HEK293 (cell line): ENCODE results near the gene SLC38A9.

ENCODE experiments used
- EGR2 ChIP-seq: fragments of 450-650 bp; formaldehyde crosslinking; IDR thresholded peaks from 2 replicates; pipeline ENCODE4 v1.5.1; 2016; ENCODE audit warnings: low read depth, missing biosample characterization, missing genetic modification characterization
- KLF1 ChIP-seq: fragments of 450-650 bp; formaldehyde crosslinking; IDR thresholded peaks from 2 replicates; pipeline ENCODE4 v1.5.1; 2016; ENCODE audit warnings: missing biosample characterization, missing genetic modification characterization
- KLF9 ChIP-seq: fragments of 450-650 bp; formaldehyde crosslinking; IDR thresholded peaks from 2 replicates; pipeline ENCODE4 v1.5.1; 2016; ENCODE audit warnings: missing biosample characterization, missing genetic modification characterization, low read depth
- OSR2 ChIP-seq: fragments of 450-650 bp; formaldehyde crosslinking; IDR thresholded peaks from 2 replicates; pipeline ENCODE4 v1.5.1; 2016; ENCODE audit warnings: missing biosample characterization, missing genetic modification characterization
- REPIN1 ChIP-seq: fragments of 450-650 bp; formaldehyde crosslinking; IDR thresholded peaks from 2 replicates; pipeline ENCODE4 v1.5.1; 2017; ENCODE audit warnings: missing biosample characterization, missing genetic modification characterization, low read depth
- SETDB1 ChIP-seq: IDR thresholded peaks from one replicate; pipeline ENCODE4 v1.6.1; 2017; ENCODE audit warnings: mild to moderate bottlenecking, low read length, moderate library complexity, mixed read lengths; ENCODE audit not compliant: insufficient read length
- YY1 ChIP-seq: fragments of 450-650 bp; formaldehyde crosslinking; IDR thresholded peaks from 2 replicates; pipeline ENCODE4 v1.5.1; 2018; ENCODE audit warnings: missing biosample characterization, missing genetic modification characterization
- ZBTB21 ChIP-seq: fragments of 450-650 bp; formaldehyde crosslinking; IDR thresholded peaks from 2 replicates; pipeline ENCODE4 v1.5.1; 2017; ENCODE audit warnings: missing biosample characterization, missing genetic modification characterization
- ZEB2 ChIP-seq: fragments of 450-650 bp; formaldehyde crosslinking; IDR thresholded peaks from 2 replicates; pipeline ENCODE4 v1.5.1; 2016; ENCODE audit warnings: missing biosample characterization, missing genetic modification characterization
- ZFHX2 ChIP-seq: fragments of 450-650 bp; formaldehyde crosslinking; conservative IDR thresholded peaks from 2 replicates; pipeline ENCODE4 v1.5.1; 2016; ENCODE audit warnings: missing biosample characterization, missing genetic modification characterization
- ZFP41 ChIP-seq: fragments of 450-650 bp; formaldehyde crosslinking; IDR thresholded peaks from 2 replicates; pipeline ENCODE4 v1.5.1; 2016; ENCODE audit warnings: missing biosample characterization, missing genetic modification characterization, borderline replicate concordance
- ZNF114 ChIP-seq: fragments of 450-650 bp; formaldehyde crosslinking; IDR thresholded peaks from 2 replicates; pipeline ENCODE4 v1.5.0; 2017; ENCODE audit warnings: missing biosample characterization, missing genetic modification characterization
- ZNF221 ChIP-seq: fragments of 450-650 bp; formaldehyde crosslinking; IDR thresholded peaks from 2 replicates; pipeline ENCODE4 v1.5.1; 2017; ENCODE audit warnings: missing biosample characterization, missing genetic modification characterization, borderline replicate concordance
- ZNF223 ChIP-seq: fragments of 450-650 bp; formaldehyde crosslinking; IDR thresholded peaks from 2 replicates; pipeline ENCODE4 v1.5.1; 2016; ENCODE audit warnings: missing biosample characterization, missing genetic modification characterization
- ZNF366 ChIP-seq: fragments of 450-650 bp; formaldehyde crosslinking; conservative IDR thresholded peaks from 2 replicates; pipeline ENCODE4 v1.5.1; 2016; ENCODE audit warnings: missing biosample characterization, missing genetic modification characterization
- ZNF37A ChIP-seq: fragments of 450-650 bp; IDR thresholded peaks from 2 replicates; pipeline ENCODE4 v1.5.1; 2018; ENCODE audit warnings: missing biosample characterization, missing genetic modification characterization
- ZNF404 ChIP-seq: fragments of 450-650 bp; formaldehyde crosslinking; IDR thresholded peaks from 2 replicates; pipeline ENCODE4 v1.5.1; 2017; ENCODE audit warnings: missing biosample characterization, missing genetic modification characterization
- ZNF416 ChIP-seq: fragments of 450-650 bp; formaldehyde crosslinking; IDR thresholded peaks from 2 replicates; pipeline ENCODE4 v1.5.1; 2016; ENCODE audit warnings: missing biosample characterization, missing genetic modification characterization
- ZNF514 ChIP-seq: fragments of 450-650 bp; formaldehyde crosslinking; IDR thresholded peaks from 2 replicates; pipeline ENCODE4 v1.5.1; 2016; ENCODE audit warnings: missing biosample characterization, missing genetic modification characterization
- ZNF707 ChIP-seq: fragments of 450-650 bp; formaldehyde crosslinking; IDR thresholded peaks from 2 replicates; pipeline ENCODE4 v1.5.1; 2016; ENCODE audit warnings: missing biosample characterization, missing genetic modification characterization
- ZNF776 ChIP-seq: fragments of 450-650 bp; formaldehyde crosslinking; IDR thresholded peaks from 2 replicates; pipeline ENCODE4 v1.5.0; 2017; ENCODE audit warnings: missing biosample characterization, missing genetic modification characterization, borderline replicate concordance
- TF ChIP-seq, protein P1 (sequence below): fragments of 450-650 bp; formaldehyde crosslinking; IDR thresholded peaks from 2 replicates; pipeline ENCODE4 v1.5.1; 2016; ENCODE audit warnings: missing biosample characterization, missing genetic modification characterization
- TF ChIP-seq, protein P2 (sequence below): fragments of 450-650 bp; formaldehyde crosslinking; IDR thresholded peaks from 2 replicates; pipeline ENCODE4 v1.5.1; 2016; ENCODE audit warnings: missing biosample characterization, missing genetic modification characterization
- TF ChIP-seq, protein P3 (sequence below): fragments of 450-650 bp; formaldehyde crosslinking; IDR thresholded peaks from 2 replicates; pipeline ENCODE4 v1.5.1; 2017; ENCODE audit warnings: missing biosample characterization, missing genetic modification characterization
- TF ChIP-seq, protein P4 (sequence below): fragments of 450-650 bp; formaldehyde crosslinking; IDR thresholded peaks from 2 replicates; pipeline ENCODE4 v1.5.1; 2016; ENCODE audit warnings: missing biosample characterization, missing genetic modification characterization, borderline replicate concordance
- TF ChIP-seq, protein P5 (sequence below): fragments of 450-650 bp; formaldehyde crosslinking; IDR thresholded peaks from 2 replicates; pipeline ENCODE4 v1.5.1; 2016; ENCODE audit warnings: missing biosample characterization, missing genetic modification characterization, low read depth

The SLC38A9 gene

DNA sequence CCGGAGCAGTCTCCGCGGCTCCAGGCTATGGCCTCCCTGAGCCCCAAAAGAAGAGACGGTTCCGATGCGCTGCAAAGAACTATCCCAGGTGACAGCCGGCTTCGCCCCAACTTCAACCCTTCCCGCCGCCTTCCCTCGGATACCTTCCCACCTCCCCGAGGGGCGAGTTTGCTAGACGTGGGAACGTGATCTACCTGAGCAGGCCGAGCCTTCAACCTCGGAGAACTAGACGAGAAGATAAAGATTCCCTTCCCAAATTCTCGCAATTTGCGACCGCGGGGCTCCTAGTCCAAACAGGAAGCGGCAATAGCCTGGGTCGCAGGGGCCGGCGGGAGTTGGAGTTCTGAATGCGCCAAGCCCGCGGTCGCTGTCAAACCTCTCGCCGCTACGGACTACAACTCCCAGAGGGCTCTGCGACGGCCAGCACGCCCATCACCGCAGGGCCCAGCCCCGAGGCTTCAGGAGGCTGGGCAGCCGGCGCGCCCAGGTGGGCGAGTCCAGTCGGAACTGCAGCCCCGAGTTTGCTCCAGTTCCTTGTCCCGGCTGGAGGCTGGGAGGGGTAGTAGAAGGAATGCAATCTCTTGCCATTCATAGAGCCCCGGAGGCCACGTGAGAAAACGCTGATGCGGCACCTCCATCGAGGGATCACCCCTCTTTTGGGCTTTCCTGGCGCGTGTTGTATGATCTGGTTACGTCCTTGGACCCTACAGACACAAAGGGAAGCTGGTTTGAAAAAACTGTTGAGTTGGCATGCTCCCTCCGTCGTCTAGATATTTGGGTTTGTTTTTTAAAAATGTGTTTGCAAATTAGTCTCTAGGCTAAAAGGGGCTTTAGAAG is at the start of gene SLC38A9 (continued):
- TF ChIP-seq, protein P1, sequence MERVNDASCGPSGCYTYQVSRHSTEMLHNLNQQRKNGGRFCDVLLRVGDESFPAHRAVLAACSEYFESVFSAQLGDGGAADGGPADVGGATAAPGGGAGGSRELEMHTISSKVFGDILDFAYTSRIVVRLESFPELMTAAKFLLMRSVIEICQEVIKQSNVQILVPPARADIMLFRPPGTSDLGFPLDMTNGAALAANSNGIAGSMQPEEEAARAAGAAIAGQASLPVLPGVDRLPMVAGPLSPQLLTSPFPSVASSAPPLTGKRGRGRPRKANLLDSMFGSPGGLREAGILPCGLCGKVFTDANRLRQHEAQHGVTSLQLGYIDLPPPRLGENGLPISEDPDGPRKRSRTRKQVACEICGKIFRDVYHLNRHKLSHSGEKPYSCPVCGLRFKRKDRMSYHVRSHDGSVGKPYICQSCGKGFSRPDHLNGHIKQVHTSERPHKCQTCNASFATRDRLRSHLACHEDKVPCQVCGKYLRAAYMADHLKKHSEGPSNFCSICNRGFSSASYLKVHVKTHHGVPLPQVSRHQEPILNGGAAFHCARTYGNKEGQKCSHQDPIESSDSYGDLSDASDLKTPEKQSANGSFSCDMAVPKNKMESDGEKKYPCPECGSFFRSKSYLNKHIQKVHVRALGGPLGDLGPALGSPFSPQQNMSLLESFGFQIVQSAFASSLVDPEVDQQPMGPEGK (tag by site-specific recombination) = peak; percentile 41; the same call in 1 of the 2 replicates
- TF ChIP-seq ZNF404 (tag by site-specific recombination) (no peak), ZNF223 (tag by site-specific recombination) (no peak), ZNF416 (tag by site-specific recombination) (no peak), ZNF366 (tag by site-specific recombination) (no peak), KLF9 (tag by site-specific recombination) (peak; percentile 93), REPIN1 (no peak), OSR2 (tag by site-specific recombination) (no peak), ZFP41 (tag by site-specific recombination) (no peak), ZFHX2 (tag by site-specific recombination) (peak; percentile 55), ZNF37A (tag by site-specific recombination) (no peak), ZEB2 (tag by site-specific recombination) (peak; percentile 78), ZNF114 (tag by site-specific recombination) (no peak), ZNF221 (tag by site-specific recombination) (no peak), ZNF707 (no peak), KLF1 (tag by site-specific recombination) (peak; percentile 75), ZBTB21 (tag by site-specific recombination) (no peak), SETDB1 (no peak), EGR2 (tag by site-specific recombination) (peak; percentile 39; the same call in 1 of the 2 replicates), ZNF776 (tag by site-specific recombination) (no peak), ZNF514 (tag by site-specific recombination) (no peak), YY1 (tag by site-specific recombination) (no peak)
- TF ChIP-seq, protein P2, sequence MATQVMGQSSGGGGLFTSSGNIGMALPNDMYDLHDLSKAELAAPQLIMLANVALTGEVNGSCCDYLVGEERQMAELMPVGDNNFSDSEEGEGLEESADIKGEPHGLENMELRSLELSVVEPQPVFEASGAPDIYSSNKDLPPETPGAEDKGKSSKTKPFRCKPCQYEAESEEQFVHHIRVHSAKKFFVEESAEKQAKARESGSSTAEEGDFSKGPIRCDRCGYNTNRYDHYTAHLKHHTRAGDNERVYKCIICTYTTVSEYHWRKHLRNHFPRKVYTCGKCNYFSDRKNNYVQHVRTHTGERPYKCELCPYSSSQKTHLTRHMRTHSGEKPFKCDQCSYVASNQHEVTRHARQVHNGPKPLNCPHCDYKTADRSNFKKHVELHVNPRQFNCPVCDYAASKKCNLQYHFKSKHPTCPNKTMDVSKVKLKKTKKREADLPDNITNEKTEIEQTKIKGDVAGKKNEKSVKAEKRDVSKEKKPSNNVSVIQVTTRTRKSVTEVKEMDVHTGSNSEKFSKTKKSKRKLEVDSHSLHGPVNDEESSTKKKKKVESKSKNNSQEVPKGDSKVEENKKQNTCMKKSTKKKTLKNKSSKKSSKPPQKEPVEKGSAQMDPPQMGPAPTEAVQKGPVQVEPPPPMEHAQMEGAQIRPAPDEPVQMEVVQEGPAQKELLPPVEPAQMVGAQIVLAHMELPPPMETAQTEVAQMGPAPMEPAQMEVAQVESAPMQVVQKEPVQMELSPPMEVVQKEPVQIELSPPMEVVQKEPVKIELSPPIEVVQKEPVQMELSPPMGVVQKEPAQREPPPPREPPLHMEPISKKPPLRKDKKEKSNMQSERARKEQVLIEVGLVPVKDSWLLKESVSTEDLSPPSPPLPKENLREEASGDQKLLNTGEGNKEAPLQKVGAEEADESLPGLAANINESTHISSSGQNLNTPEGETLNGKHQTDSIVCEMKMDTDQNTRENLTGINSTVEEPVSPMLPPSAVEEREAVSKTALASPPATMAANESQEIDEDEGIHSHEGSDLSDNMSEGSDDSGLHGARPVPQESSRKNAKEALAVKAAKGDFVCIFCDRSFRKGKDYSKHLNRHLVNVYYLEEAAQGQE (tag by site-specific recombination) = no peak
- TF ChIP-seq, protein P3, sequence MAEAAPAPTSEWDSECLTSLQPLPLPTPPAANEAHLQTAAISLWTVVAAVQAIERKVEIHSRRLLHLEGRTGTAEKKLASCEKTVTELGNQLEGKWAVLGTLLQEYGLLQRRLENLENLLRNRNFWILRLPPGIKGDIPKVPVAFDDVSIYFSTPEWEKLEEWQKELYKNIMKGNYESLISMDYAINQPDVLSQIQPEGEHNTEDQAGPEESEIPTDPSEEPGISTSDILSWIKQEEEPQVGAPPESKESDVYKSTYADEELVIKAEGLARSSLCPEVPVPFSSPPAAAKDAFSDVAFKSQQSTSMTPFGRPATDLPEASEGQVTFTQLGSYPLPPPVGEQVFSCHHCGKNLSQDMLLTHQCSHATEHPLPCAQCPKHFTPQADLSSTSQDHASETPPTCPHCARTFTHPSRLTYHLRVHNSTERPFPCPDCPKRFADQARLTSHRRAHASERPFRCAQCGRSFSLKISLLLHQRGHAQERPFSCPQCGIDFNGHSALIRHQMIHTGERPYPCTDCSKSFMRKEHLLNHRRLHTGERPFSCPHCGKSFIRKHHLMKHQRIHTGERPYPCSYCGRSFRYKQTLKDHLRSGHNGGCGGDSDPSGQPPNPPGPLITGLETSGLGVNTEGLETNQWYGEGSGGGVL (tag by site-specific recombination) = no peak
- TF ChIP-seq, protein P4, sequence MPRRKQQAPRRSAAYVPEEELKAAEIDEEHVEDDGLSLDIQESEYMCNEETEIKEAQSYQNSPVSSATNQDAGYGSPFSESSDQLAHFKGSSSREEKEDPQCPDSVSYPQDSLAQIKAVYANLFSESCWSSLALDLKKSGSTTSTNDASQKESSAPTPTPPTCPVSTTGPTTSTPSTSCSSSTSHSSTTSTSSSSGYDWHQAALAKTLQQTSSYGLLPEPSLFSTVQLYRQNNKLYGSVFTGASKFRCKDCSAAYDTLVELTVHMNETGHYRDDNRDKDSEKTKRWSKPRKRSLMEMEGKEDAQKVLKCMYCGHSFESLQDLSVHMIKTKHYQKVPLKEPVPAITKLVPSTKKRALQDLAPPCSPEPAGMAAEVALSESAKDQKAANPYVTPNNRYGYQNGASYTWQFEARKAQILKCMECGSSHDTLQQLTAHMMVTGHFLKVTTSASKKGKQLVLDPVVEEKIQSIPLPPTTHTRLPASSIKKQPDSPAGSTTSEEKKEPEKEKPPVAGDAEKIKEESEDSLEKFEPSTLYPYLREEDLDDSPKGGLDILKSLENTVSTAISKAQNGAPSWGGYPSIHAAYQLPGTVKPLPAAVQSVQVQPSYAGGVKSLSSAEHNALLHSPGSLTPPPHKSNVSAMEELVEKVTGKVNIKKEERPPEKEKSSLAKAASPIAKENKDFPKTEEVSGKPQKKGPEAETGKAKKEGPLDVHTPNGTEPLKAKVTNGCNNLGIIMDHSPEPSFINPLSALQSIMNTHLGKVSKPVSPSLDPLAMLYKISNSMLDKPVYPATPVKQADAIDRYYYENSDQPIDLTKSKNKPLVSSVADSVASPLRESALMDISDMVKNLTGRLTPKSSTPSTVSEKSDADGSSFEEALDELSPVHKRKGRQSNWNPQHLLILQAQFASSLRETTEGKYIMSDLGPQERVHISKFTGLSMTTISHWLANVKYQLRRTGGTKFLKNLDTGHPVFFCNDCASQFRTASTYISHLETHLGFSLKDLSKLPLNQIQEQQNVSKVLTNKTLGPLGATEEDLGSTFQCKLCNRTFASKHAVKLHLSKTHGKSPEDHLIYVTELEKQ (tag by site-specific recombination) = no peak
- TF ChIP-seq, protein P5, sequence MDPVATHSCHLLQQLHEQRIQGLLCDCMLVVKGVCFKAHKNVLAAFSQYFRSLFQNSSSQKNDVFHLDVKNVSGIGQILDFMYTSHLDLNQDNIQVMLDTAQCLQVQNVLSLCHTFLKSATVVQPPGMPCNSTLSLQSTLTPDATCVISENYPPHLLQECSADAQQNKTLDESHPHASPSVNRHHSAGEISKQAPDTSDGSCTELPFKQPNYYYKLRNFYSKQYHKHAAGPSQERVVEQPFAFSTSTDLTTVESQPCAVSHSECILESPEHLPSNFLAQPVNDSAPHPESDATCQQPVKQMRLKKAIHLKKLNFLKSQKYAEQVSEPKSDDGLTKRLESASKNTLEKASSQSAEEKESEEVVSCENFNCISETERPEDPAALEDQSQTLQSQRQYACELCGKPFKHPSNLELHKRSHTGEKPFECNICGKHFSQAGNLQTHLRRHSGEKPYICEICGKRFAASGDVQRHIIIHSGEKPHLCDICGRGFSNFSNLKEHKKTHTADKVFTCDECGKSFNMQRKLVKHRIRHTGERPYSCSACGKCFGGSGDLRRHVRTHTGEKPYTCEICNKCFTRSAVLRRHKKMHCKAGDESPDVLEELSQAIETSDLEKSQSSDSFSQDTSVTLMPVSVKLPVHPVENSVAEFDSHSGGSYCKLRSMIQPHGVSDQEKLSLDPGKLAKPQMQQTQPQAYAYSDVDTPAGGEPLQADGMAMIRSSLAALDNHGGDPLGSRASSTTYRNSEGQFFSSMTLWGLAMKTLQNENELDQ (tag by site-specific recombination) = no peak
